SU-DHL-6 (cell line): ENCODE measurements around the gene OR4C5.
"Not testable (repeated sequence)": the region's sequence is repeated elsewhere in the genome, so short reads cannot be mapped to it uniquely, and the experiment has no call there.

ENCODE experiments used
- EZH2phosphoT487 ChIP-seq: fragments of 200-600 bp; sonication (generic), shearing (Covaris generic); conservative IDR thresholded peaks from 2 replicates; pipeline ENCODE4 v1.6.1; 2018; ENCODE audit warnings: mild to moderate bottlenecking, antibody characterized with exemption, low read length, moderate library complexity, mixed read lengths
- TF ChIP-seq, protein P1 (sequence below): fragments of 200-600 bp; sonication (generic); IDR thresholded peaks from one replicate; pipeline ENCODE4 v1.5.1; 2017; ENCODE audit warnings: antibody characterized with exemption, mild to moderate bottlenecking, low read length, moderate library complexity; ENCODE audit not compliant: insufficient read depth, poor library complexity, severe bottlenecking

DNA sequence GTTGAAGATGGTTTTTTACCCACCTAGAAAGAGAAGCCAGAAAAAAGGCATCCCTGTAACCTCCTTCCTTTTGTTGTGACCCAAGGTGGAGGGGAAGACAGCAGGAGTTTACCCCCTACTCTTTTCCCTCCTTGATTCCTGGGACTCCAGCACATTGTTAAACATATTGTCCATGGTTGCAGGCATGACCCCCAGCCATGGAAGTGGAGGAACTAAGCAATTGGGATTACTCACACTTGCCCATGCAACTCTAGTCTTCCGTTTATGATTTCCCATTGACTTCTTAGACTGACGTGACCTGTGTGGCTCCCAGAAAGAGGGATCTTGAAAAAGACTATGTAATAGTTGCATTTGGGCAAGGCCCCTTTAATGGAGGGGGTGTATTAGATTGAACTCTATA lies 17.9 kb upstream of the OR4C5 start:
- TF ChIP-seq, protein P1, sequence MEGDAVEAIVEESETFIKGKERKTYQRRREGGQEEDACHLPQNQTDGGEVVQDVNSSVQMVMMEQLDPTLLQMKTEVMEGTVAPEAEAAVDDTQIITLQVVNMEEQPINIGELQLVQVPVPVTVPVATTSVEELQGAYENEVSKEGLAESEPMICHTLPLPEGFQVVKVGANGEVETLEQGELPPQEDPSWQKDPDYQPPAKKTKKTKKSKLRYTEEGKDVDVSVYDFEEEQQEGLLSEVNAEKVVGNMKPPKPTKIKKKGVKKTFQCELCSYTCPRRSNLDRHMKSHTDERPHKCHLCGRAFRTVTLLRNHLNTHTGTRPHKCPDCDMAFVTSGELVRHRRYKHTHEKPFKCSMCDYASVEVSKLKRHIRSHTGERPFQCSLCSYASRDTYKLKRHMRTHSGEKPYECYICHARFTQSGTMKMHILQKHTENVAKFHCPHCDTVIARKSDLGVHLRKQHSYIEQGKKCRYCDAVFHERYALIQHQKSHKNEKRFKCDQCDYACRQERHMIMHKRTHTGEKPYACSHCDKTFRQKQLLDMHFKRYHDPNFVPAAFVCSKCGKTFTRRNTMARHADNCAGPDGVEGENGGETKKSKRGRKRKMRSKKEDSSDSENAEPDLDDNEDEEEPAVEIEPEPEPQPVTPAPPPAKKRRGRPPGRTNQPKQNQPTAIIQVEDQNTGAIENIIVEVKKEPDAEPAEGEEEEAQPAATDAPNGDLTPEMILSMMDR = not testable (repeated sequence)
- TF ChIP-seq EZH2phosphoT487 = not testable (repeated sequence)
